NCI-H2029 (cell line): ENCODE measurements around the gene APBA2.

Experiments used
- DNase-seq: peaks from one replicate; lab custom pipeline; 2025; lab: John Stamatoyannopoulos, UW

The APBA2 gene

DNA sequence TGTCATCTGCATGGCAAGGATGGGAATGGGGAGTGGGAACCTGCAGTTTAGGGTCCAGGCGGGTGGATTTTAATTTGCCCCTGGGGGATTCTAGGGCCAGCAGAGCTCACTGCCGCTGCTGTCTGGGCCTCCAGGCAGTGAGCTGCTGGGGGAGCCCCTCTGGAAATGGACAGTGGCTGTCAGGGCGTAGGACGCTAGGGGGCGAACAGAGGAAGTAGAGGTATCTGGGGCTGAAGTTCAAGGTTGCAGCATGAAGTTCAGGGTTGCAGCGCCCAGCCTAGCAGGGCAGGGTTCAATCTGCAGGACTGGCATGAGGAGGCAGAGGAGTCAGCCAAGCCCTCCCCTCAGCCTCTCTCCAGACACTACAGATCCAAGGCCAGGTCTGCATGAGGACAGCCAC, 49.5 kb downstream of the APBA2 start:
- no peak for DNase-seq

DNA sequence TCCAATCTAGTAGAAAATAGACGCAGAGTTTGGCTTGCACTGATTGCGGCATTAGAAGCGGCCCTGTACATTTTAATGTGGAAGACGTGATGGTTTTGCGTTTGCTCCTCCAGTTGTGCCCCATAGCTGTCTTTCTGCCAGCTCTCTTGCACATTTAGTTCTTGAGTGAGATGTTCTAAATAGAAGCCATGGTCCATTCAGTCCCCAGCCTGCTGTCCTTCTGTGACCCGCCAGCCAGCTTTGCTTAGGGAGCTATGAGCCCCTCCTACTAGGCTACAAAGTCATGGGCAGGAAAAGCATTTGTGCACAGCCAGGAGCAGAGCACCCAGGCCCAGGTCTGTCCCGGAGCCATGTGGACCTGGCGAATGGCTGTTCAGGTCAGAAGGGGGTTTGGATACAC, 50.3 kb downstream of the APBA2 start:
- no peak for DNase-seq

DNA sequence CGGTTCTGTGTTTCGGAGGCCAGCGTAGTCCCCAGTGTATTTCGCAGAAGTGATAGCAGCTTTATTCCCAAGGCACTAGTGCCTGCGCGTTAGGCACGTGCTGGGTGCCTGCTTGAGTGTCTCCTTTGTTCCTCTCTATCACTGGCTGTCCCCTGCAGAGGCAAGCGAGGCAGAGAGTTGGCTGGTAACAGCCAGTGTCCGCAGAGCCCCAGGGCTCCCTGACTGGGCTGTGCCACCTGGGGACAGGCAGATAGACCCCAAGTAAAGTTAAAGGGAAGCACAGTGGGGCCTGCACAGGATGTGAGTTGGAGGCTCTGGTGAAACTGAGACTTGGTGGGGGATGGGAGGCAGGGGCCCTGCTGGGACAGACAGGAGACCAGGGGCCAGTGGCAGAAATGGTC, 50.7 kb downstream of the APBA2 start:
- DNase-seq, result no peak

DNA sequence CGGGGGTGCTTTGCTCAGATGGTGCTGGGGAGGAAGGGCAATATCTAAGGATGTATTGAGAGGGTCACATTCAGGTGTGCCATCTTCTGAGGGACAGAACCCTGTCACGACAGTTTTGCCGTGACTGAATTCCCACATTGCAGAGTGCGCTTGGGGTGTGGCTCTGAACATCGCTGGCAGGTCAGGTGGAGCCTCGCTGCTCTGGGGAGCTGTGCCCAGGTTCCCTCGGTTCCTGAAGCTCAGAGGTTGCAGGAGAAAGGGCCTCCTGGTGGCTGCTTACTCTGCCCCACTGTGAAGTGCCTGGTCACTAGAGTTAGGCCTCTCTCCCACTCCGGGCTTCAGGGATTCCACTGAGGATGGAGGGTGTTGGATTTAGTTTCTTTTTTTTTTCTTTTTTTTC, 51.5 kb downstream of the APBA2 start:
- no peak for DNase-seq

DNA sequence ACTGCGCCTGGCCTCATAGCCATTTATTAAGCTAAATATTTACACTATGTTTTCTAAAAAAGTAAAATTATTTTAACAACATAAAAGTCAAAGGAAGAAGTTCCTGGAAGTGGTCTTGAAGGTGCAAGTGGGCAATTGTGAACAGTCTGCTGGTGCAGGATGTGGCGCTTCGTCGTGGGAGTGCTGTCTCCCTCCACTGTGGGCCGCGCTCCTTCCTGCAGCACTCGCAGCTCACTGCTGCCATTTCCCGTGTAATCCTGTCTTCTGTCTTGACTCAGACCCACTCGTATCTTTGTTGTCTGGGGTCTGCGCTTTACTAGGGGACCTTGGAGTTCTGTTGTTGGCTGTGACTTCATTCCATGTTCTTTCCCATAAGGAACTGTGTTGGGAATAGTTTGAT, 56.3 kb downstream of the APBA2 start:
- DNase-seq, result no peak

DNA sequence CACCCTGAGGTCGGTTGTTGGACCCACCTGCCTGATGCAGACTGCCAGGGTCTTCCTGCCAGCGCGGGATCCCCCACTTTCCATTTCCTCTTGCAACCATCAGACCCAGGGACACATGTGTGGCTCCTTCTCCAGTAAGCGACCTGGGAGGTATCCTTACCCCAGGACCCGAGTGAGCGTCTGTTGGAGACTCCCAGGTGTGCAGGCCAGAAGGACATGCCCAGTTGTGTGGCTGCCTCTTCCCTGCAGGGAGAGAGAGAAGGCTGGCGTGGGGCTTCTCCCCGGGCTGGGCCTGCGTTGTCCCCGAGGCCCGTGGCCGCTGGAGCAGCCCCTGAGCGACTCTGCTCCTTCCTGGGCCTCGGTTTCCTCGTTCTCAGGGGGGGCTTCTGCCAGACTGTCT, 56.8 kb downstream of the APBA2 start:
- no peak for DNase-seq

DNA sequence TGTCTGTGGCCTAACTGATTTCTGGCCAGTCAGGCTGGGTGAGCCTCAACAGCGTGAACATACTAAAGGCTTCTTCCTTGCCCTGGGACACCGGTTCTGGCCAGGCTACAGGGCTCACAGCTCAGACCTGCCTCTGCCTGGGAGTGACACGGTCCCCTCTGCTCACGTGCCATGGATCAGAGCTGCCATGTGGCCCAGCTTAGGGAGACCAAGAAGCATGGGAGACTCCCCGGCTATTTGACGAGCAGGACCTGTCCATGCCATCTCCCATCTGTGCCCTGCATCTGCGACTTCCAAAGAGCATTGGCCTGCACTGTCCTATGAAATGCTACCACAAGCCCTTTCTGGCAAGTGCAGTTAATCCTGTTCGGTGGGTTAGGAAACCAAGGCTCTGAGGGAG, 57.4 kb downstream of the APBA2 start:
- no peak for DNase-seq

DNA sequence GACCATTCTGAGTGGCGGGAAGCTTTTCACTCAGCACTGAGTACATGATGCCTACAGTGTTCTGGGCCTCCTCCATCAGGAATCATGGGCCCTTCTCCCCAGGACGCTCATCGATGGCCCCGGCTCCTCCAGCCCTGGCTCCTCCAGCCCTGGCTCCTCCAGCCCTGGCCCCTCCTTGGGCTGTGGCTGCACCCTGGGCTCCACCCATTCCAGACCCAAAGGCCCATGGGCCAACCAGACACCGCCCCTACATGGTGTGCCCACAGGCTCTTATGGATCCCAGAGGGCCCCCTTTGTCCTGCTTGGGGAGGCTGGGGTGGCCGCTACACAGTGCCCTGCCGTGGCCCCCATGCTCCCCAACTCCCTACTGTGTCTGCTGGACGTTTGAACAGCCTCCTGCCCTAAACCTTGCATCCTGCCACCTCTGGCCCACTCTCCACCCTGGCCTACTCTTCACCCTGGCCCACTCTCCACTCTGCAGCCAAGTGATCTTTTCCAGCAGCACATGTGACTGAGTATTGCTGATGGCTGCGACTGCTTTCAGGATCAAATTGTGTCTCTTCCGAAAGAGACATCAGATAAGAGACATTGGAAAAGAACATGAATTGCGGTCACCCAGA, 57.9 kb downstream of the APBA2 start:
- DNase-seq, result no peak

DNA sequence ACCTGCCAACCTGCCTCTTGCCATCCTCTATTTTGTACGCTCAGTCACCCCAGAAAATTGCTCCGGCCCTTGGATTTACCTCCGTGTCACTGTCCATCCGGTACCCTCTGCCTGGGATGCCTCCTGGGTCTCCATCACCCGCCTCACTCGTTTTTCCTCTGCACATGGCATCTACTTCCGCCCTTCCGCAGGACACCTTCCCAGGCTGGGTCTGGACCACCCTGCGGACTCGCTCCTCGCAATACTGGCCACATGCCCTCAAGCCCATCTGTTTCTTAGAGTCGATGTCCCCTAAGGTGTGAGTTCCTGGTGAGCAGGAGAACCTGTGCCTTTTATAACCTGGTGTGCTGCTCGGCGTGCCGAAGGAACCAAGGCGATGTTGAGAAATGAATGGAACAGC, 58.5 kb downstream of the APBA2 start:
- DNase-seq, result no peak

DNA sequence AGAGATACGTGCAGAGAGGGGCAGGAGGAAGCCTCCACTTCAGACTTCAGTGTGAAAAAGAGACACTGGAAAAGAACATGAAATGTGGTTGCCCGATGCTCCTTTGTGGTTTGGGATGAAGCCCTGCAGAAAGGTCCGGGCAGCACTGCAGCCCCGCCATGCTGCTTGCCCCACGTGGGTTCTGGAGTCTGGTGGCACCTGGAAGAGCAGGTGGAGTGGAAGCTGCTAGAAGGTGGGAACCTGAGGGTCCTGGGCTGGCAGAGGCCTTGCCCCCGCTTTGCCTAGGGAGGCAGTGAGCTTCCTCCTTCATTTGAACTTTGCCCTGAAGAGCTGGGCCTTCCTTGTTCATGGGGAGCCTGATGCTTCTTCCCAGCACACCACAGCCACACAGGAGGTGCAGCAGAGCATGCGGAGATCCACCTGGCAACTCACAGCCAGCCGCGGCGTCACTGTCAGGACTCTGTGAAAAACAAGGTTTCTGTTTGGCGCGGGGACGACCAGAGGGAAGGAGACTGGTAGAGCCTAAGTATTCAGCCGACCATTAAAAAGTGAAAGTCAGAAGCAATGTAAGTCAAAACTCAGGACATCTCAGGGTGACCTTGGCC, 59.0 kb downstream of the APBA2 start:
- no peak for DNase-seq

DNA sequence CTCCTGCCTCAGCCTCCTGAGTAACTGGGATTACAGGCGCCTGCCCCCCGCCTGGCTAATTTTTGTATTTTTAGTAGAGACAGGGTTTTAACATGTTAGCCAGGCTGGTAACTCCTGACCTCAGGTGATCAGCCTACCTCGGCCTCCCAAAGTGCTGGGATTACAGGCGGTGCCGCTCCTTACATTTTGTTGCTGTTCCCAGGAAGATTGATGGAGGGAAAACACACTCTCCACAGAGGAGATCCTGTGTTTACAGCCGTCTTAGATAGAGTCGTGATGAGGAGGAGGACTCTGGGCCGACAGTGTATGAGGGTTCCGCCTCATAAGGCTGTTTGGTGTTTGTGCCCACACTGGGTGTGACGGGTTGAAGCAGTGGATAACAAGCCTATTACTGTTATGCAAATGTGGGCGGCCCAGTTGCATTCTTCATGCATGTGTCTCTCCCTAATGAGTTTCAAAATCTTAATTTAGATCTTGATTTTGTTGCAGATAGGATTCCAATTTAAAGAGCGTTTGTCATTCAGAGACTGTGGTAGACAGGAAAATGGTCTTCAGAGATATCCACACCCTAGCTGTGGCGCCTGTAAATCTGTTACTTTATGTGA, 60.0 kb downstream of the APBA2 start:
- no peak for DNase-seq

DNA sequence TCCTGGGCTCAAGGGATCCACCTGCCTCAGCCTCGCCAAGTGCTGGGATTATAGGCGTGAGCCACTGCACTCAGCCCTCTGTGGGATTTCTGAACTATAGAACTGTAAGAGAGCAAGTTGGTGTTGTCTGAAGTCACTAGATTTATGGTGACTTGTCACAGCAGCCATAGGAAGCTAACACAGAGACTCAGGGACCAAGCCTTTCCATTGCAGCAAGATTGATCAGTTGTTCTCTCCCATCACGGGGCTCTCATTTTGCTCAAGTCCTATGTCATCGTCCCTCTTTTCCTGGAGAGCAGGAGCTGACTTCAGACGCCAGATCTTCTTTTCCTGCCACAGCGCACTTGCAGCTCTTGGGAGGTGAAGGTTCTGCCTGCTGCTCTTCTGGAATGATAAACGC, 61.0 kb downstream of the APBA2 start:
- no peak for DNase-seq

DNA sequence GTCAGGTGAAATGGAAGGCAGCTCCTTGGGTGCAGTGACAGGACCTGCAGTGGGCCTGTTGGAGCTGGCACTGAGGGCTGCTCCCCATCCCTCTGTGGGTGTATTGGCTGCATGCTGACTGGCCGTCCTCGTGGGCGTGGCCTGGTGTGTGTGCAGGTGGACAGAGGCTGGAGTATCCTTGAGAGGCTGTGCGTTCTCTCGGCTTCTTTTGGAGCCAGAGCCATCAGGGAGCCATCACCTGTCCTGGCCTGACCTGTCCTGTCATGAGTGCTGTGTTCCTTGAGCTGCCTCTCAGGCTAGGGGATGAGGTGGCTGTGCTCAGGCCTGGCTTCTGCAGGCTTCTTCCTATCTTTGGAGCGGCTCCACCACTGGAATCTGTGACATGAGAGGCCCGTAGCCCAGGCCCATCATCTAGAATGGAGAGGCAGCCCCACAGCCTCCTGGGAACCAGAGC, 61.5 kb downstream of the APBA2 start:
- DNase-seq, result no peak

DNA sequence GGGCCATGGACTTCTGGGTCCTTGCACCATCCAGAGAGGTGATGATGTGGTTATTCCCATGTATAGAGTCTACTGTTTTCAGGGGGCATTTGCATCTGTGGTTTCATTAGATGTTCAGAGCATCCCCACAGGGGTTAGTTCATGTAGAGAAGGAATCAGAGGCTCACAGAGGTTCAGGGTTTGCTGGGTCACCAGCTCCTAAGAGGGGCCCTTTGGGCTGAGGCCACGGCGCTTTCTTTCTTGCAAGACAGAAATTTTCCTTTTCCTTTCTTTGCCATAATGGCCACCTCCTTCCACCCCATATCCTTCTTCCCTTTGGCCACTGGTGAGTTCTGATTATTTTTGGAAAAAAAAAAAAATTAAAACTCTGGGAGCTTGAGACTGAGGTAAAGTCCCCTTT, 62.3 kb downstream of the APBA2 start:
- DNase-seq, result no peak

DNA sequence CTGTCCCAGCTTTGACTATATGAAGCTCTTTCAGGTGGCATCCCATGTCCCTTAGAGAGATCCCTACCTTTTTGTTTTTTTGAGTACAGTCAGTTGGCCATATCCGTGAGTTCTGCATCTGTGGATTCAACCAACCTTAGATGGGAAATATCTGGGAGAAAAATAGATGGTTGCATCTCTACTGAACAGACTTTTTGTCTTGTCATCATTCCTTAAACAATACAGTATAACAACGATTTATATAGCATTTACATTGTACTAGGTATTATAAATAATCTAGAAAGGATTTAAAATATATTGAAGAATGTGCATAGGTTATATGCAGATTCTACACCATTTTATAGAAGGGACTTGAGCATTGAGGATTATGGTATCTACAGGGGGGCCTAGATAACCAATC, 65.1 kb downstream of the APBA2 start:
- no peak for DNase-seq

DNA sequence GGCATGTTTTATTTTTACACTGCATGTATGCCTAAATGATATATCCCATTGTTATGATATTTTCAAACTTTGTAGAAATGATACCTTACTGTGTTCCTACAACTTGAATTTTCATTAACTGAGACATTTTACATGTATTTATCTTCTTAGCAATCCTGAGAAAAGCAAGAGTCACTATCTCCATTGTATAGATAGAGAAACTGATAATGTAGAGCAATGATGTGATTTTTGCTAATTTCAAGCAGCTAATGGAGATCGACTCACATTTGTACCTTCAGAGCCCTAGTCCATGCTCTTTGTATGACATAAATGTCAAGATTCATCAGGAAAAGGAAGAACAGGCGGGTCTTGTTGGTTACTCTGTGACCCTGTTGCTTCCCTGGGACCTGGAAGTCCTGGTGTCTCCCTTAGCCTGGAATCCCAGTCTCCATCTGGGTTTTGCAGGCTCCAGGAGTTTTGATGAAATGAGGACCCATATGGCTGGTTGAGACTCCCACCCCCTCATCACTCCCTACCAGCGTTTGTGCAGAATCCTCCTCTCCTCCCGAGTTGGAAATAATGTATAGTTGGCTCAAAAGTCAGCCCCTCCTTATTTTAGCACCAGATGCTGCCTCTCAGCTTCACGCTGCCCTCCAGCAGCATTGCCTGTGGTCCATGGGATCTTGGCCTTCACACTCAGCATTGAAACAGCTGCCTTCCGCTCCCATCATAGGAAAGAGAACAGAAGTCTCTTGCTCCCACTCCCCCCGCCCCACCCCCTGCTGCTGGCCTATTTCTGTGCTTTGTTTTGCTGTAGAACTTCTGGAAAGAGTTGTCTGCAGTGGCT, 67.1 kb downstream of the APBA2 start:
- DNase-seq, result no peak

DNA sequence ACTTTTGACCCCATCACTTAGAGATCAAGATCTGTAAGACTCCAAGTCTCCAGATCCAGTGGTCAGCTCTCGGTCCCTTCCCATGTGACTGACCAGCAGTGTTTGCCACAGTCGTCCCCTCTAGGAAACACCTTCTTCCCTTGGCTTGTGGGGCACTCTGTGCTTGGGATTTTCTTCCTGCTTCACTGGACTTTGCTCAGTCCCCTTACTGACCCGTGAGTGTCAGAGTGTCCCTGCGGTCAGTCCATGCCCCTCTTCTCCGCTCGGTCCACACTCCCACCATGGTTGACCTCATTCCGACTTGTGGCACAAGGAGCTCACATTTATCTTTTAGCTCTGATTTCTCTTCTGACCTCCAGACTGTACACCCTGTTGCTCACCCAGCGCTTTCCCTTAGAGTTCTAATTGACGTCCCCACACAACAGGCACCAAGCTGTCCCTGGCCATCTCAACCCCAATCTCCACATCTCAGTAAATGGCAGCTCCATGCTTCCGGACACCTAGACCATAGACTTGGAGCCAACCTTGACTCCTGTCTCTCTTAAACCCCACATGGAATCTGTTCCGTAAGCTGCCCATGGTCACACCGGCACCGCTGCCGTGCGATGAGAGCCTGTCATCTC, 67.9 kb downstream of the APBA2 start:
- DNase-seq, result no peak

DNA sequence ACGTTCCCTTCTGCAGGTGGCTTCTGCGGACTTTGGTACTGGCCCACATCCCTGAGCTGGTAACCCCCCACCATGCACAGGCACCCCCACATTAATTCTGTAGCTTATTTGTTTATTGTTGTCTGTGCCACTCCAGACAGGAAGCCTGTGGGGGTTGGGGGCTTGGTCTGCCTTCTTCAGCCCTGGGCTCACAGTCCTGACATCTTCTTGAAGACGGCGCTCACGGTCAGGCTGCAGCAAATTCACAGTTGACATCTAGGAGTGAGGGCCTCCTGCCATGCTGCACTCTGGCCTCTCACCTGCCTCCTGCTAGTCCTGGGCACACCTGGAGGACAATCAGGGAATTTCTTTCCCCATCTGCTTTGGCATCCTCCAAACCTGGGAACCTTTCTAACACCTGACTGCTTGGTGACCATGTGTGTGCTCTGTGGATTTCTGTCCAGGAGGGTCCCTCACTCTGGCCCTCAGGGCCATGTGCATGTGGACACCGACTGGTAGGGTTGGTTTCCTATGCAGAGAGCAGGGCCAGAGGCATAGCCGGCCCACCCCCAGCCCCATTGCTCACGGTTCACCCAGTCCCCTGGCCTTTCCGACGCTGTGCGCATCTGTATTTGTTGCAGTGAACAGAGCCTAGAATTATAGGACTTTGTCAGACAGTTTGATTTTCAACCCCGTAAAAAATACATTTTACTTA, 68.8 kb downstream of the APBA2 start:
- no peak for DNase-seq

DNA sequence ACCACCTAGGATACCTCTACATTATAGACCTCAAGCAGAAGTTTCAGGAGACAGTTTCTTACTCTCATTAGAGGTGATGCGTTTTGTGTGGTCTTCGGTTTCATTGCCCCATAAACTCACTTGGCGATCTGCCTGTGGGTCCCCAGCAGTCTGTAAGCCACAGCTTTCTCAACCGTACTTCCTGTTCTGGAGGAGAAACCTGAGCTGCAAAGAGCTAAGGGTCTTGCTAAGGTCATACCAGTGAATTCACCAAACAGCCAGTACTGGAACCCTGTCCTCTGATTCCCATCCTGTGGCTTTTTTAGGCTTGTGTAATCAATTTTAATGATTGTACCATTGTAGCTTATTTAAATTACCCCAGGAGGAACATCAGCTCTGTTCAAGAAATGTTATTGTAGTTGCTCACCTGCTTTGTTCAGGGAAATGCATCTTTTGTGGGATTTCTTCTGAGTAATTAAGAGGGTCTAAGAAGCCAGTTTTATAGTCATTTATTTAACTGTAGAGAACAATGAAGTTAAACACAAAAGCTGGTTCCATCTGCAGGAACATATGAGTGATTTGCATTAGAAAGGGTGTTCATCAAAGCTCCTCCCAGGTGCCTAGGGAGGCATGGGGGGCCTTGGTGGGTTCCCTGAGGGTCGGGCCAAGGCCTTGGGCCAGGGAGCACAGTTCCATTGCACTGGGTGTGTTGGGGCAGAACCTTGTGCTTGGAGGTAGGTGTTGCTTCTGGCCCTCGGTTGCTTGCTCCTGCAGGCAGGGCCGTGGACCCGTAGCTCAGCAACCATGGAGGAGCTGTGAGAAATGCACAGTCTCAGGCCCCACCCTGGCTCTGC, 69.6 kb downstream of the APBA2 start:
- peak; percentile 26 for DNase-seq

DNA sequence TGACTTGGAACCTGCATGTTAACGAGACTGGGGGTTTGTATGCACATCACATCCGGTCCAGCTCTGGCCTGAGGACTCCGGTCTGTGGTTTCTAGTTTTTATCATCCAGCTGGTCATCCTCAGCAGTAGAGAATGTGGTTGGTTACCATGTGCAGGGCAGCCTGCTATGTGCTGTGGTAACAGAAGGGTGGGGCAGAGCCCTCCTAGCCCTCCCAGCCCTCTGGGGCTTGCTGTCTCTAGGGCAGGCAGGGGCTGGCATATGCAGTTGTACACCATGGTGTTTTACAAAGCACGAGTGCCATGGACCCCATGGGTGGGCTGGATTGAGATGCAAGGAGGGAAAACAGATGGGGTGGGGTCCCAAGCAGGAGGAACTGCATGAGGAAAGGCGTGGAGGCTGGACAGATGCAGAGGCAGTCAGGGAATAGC, 70.2 kb downstream of the APBA2 start:
- no peak for DNase-seq

DNA sequence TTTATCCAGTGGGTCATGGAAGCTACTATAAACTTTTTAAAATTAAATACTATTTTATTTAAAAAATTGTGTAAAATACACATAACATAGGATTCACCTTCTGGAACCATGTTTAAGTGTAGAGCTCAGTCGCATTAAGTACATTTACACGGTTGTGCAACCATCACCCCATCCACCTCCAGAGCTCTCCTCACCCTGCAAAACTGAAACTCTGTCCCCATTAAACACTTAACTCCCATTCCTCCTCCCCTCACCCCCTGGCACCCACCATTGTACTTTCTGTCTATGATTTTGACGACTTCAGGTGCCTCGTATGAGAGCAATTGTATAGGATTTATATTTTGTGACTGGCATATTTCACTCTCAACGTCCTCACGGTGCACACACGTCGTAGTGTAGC, 70.7 kb downstream of the APBA2 start:
- DNase-seq, result no peak
